Naive B cell (primary cell): ENCODE results near the gene MYL10. TPM values are rescaled to one million over a fixed set of nuclear protein-coding genes. Genes with fewer than 3 reads are reported as not detected.
A peak's percentile ranks its signal among the peaks of the same experiment; 100 is the strongest.

Experiments
- ATAC-seq, 2 donors: fragments of 150-1000 bp; cut with Tn5 transposase; 2 replicates each; pipeline ENCODE4 v1.10.0; 2021; ENCODE audit warnings: low read depth in 2 of 2, mild to moderate bottlenecking in 2 of 2, moderate library complexity in 2 of 2
- DNase-seq: peaks from one replicate; pipeline ENCODE4 v3.0.0; 2022
- H3K27ac Mint-ChIP-seq, 6 donors: one replicate each; pipeline ENCODE4 v1.8.0; 2020 to 2022; ENCODE audit warnings: mild to moderate bottlenecking in 6 of 6, mixed read lengths in 6 of 6, moderate library complexity in 5 of 6, inconsistent platforms in 2 of 6
- H3K27me3 Mint-ChIP-seq, 3 donors: one replicate each; pipeline ENCODE4 v1.8.0; 2021 to 2022; ENCODE audit warnings: mixed read lengths in 3 of 3, mild to moderate bottlenecking in 1 of 3
- H3K36me3 Mint-ChIP-seq, 2 donors: one replicate each; pipeline ENCODE4 v1.8.0; 2020 to 2022; ENCODE audit warnings: mixed read lengths in 2 of 2, inconsistent platforms in 1 of 2, mild to moderate bottlenecking in 1 of 2
- H3K4me1 Mint-ChIP-seq, 3 donors: one replicate each; pipeline ENCODE4 v1.8.0; 2020 to 2022; ENCODE audit warnings: mixed read lengths in 3 of 3, inconsistent platforms in 1 of 3, mild to moderate bottlenecking in 1 of 3, moderate library complexity in 1 of 3
- H3K4me3 Mint-ChIP-seq, 8 donors: one replicate each; pipeline ENCODE4 v1.8.0; 2020 to 2022; ENCODE audit warnings: mild to moderate bottlenecking in 8 of 8, mixed read lengths in 8 of 8, moderate library complexity in 8 of 8, inconsistent platforms in 2 of 8
- H3K9me3 Mint-ChIP-seq, 7 donors: one replicate each; pipeline ENCODE4 v1.8.0; 2020 to 2022; ENCODE audit warnings: mixed read lengths in 7 of 7, mild to moderate bottlenecking in 5 of 7, inconsistent platforms in 2 of 7, moderate library complexity in 1 of 7
- polyA plus RNA-seq, 6 donors: library from polyadenylated mRNA; unstranded; fragments of 300-500 nt; fragmentation: Illumina TruSeq; gene quantifications; one replicate each; pipeline ENCODE4 v1.2.3, GENCODE V29; 2021; ENCODE audit warnings: low read depth in 6 of 6

MYL10 gene
- polyA plus RNA-seq, 6 donors from 2014 or later = not detected

GRCh38 chr7:101582971-101583370, 46.1 kb downstream of the MYL10 start:
- no peak for DNase-seq
- Mint-ChIP-seq H3K4me3 (no peak overlapping the region), H3K27me3 (peaks cover 0 to 28% (median 7%) of the 10 kb centered on the region in 3 donors), H3K4me1 (peaks cover 0 to 11% (median 3%) of the 10 kb centered on the region in 3 donors), H3K9me3 (peaks cover 0 to 12% (median 4%) of the 10 kb centered on the region in 7 donors), H3K27ac (no peak overlapping the region), H3K36me3 (no peaks in the 10 kb centered on the region)
- no peak for ATAC-seq

- DNase-seq (no peak), ATAC-seq (no peak)
- no peak overlapping the region for H3K27ac Mint-ChIP-seq
- H3K36me3 Mint-ChIP-seq = no peaks in the 10 kb centered on the region
- peaks cover 0 to 12% (median 2%) of the 10 kb centered on the region in 7 donors for H3K9me3 Mint-ChIP-seq
- peaks cover 0 to 28% (median 7%) of the 10 kb centered on the region in 3 donors for H3K27me3 Mint-ChIP-seq
- H3K4me1 Mint-ChIP-seq = peaks cover 0 to 4% (median 3%) of the 10 kb centered on the region in 3 donors
- no peak overlapping the region for H3K4me3 Mint-ChIP-seq
These were observed 47.2 kb downstream of the MYL10 start for GRCh38 chr7:101581891-101582290.

- Mint-ChIP-seq H3K4me1 (peaks cover 2 to 5% (median 4%) of the 10 kb centered on the region in 3 donors), H3K9me3 (peaks cover 0 to 12% (median 4%) of the 10 kb centered on the region in 7 donors), H3K36me3 (no peaks in the 10 kb centered on the region), H3K4me3 (no peak overlapping the region), H3K27me3 (peaks cover 0 to 28% (median 7%) of the 10 kb centered on the region in 3 donors), H3K27ac (no peak overlapping the region)
- ATAC-seq (no peak), DNase-seq (no peak)
These were observed 48.5 kb downstream of the MYL10 start for GRCh38 chr7:101580596-101580995.

- peaks cover 0 to 10% (median 5%) of the 10 kb centered on the region in 7 donors for H3K9me3 Mint-ChIP-seq
- H3K27ac Mint-ChIP-seq = no peak overlapping the region
- H3K4me1 Mint-ChIP-seq = peaks cover 9 to 13% (median 13%) of the 10 kb centered on the region in 3 donors
- H3K36me3 Mint-ChIP-seq = no peaks in the 10 kb centered on the region
- ATAC-seq (no peak), DNase-seq (no peak)
- peaks cover 0 to 22% (median 7%) of the 10 kb centered on the region in 3 donors for H3K27me3 Mint-ChIP-seq
- peak overlapping the region in 1 of 8 donors; percentile 12 for H3K4me3 Mint-ChIP-seq
These were observed 50.5 kb downstream of the MYL10 start for GRCh38 chr7:101578552-101578951.

- H3K4me3 Mint-ChIP-seq = peak overlapping the region in 1 of 8 donors; percentile 15
- no peak overlapping the region for H3K27ac Mint-ChIP-seq
- H3K4me1 Mint-ChIP-seq = peaks cover 9 to 13% (median 13%) of the 10 kb centered on the region in 3 donors
- peaks cover 0 to 16% (median 13%) of the 10 kb centered on the region in 7 donors for H3K9me3 Mint-ChIP-seq
- ATAC-seq (no peak), DNase-seq (no peak)
- peaks cover 3 to 11% (median 4%) of the 10 kb centered on the region in 3 donors for H3K27me3 Mint-ChIP-seq
- H3K36me3 Mint-ChIP-seq = no peaks in the 10 kb centered on the region
These were observed 52.1 kb downstream of the MYL10 start for GRCh38 chr7:101576998-101577397.

- no peak for ATAC-seq
- peak overlapping the region in 1 of 8 donors; percentile 25 for H3K4me3 Mint-ChIP-seq
These were observed 53.4 kb downstream of the MYL10 start for GRCh38 chr7:101575721-101576120.

GRCh38 chr7:101575168-101575567, 53.9 kb downstream of the MYL10 start:
- H3K36me3 Mint-ChIP-seq = peaks cover 0 to 4% of the 10 kb centered on the region in 2 donors
- DNase-seq = no peak
- H3K9me3 Mint-ChIP-seq = peaks cover 4 to 33% (median 21%) of the 10 kb centered on the region in 7 donors
- H3K27me3 Mint-ChIP-seq = peaks cover 9 to 11% (median 10%) of the 10 kb centered on the region in 3 donors
- peak overlapping the region in 2 of 8 donors; percentile 8 to 25 for H3K4me3 Mint-ChIP-seq
- peak overlapping the region in 1 of 6 donors; percentile 27 for H3K27ac Mint-ChIP-seq
- H3K4me1 Mint-ChIP-seq = peaks cover 9 to 13% (median 13%) of the 10 kb centered on the region in 3 donors
- no peak for ATAC-seq

More at GRCh38 chr7:101575721-101576120, 53.4 kb downstream of the MYL10 start:
- Mint-ChIP-seq H3K36me3 (peaks cover 0 to 4% of the 10 kb centered on the region in 2 donors), H3K27ac (peak overlapping the region in 1 of 6 donors; percentile 27), H3K4me1 (peaks cover 9 to 13% (median 13%) of the 10 kb centered on the region in 3 donors), H3K9me3 (peaks cover 4 to 28% (median 17%) of the 10 kb centered on the region in 7 donors), H3K27me3 (peaks cover 8 to 11% (median 10%) of the 10 kb centered on the region in 3 donors)
- no peak for DNase-seq

- no peak for ATAC-seq
- peaks cover 4 to 46% (median 27%) of the 10 kb centered on the region in 7 donors for H3K9me3 Mint-ChIP-seq
- H3K36me3 Mint-ChIP-seq = peaks cover 0 to 4% of the 10 kb centered on the region in 2 donors
These were observed 56.9 kb downstream of the MYL10 start for GRCh38 chr7:101572156-101572555.

DNA sequence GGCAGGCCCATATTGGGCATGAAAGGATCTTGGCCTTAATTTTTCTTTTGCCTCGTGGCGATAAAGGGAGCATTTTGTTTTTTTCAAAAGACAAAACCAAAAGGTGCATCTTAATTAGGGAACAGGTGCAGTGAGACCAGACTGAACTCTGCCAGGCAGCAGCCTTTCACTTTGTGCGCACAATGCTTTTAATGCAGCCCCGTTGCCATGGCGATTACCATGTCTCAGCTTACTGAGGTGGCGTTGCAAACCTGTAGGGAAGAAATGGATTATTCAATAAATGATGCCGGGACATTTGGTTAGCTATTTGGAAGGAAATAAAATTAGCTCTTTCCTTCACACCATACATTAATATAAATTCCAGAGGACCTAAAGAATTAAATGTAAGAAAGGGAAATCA, 61.9 kb downstream of the MYL10 start:
- H3K27ac Mint-ChIP-seq = no peak overlapping the region
- peaks cover 0 to 4% of the 10 kb centered on the region in 2 donors for H3K36me3 Mint-ChIP-seq
- no peak overlapping the region for H3K4me3 Mint-ChIP-seq
- H3K27me3 Mint-ChIP-seq = peaks cover 13 to 53% (median 31%) of the 10 kb centered on the region in 3 donors
- DNase-seq (no peak), ATAC-seq (no peak)
- H3K4me1 Mint-ChIP-seq = peaks cover 0 to 3% (median 0%) of the 10 kb centered on the region in 3 donors
- peaks cover 4 to 36% (median 15%) of the 10 kb centered on the region in 7 donors for H3K9me3 Mint-ChIP-seq

More at GRCh38 chr7:101572156-101572555, 56.9 kb downstream of the MYL10 start:
- Mint-ChIP-seq H3K27me3 (peaks cover 9 to 27% (median 11%) of the 10 kb centered on the region in 3 donors), H3K4me1 (peaks cover 9 to 13% (median 10%) of the 10 kb centered on the region in 3 donors), H3K4me3 (no peak overlapping the region), H3K27ac (no peak overlapping the region)
- DNase-seq = no peak

GRCh38 chr7:101565601-101566209, 63.4 kb downstream of the MYL10 start:
- Mint-ChIP-seq H3K36me3 (no peaks in the 10 kb centered on the region), H3K4me3 (no peak overlapping the region), H3K4me1 (peaks cover 0 to 3% (median 0%) of the 10 kb centered on the region in 3 donors), H3K9me3 (peaks cover 0 to 21% (median 11%) of the 10 kb centered on the region in 7 donors), H3K27ac (peak overlapping the region in 1 of 6 donors; percentile 33), H3K27me3 (peaks cover 11 to 51% (median 37%) of the 10 kb centered on the region in 3 donors)
- ATAC-seq (no peak), DNase-seq (no peak)

- Mint-ChIP-seq H3K27me3 (peaks cover 10 to 50% (median 42%) of the 10 kb centered on the region in 3 donors), H3K36me3 (no peaks in the 10 kb centered on the region), H3K27ac (no peak overlapping the region), H3K4me3 (no peak overlapping the region), H3K4me1 (peaks cover 0 to 3% (median 0%) of the 10 kb centered on the region in 3 donors), H3K9me3 (peaks cover 0 to 15% (median 9%) of the 10 kb centered on the region in 7 donors)
- DNase-seq (no peak), ATAC-seq (no peak)
These were observed 64.3 kb downstream of the MYL10 start for GRCh38 chr7:101564778-101565211.

DNA sequence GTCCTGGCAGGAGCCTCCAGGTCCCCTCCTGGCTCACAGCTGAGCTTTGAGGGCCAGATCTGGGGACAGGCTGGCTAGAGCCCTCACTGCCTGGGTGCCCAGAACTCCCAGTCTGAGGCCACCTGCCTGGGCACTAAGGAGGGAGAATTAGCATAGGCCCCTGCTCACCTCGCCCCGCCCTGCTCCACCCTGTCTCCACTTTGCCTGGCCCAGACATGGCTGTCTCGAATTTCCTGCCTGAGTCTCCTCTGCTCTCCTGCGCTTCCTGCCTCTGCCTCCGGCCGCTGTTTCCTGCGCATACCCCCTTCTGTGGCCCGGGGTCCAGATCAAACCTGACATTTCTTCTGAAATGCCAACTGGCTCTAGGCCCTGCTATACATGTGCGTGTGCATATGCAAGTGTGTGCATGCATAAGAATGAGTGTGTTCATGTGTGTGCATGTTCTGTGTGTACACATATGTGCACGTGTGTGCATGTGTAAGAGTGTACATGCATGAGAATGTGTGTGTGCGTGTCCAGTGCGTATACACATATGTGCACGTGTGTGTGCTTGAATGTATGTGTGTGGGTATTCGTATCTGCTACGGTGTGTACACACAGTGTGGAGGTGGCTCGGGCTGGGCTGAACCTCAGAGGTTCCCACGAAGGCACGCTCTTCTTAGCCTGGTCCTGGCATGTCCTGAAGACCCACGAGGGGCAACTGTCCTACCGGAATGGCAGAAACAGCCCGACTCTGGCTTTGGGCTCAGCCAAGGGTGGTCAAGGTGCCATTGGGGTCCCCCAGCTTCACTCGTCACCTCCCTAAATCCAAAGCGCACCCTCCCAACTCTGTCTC, 64.9 kb downstream of the MYL10 start:
- Mint-ChIP-seq H3K4me3 (no peak overlapping the region), H3K4me1 (peaks cover 0 to 3% (median 0%) of the 10 kb centered on the region in 3 donors), H3K9me3 (peaks cover 0 to 17% (median 5%) of the 10 kb centered on the region in 7 donors), H3K36me3 (no peaks in the 10 kb centered on the region), H3K27ac (peak overlapping the region in 1 of 6 donors; percentile 83), H3K27me3 (peaks cover 10 to 46% (median 42%) of the 10 kb centered on the region in 3 donors)
- DNase-seq (no peak), ATAC-seq (no peak)
